Epithelial cell of proximal tubule (primary cell): Measurements from ENCODE around the gene MFAP2. TPM values are rescaled to one million over a fixed set of nuclear protein-coding genes. Genes with fewer than 3 reads are reported as not detected.

Experiments
- DNase-seq: peaks from one replicate; pipeline ENCODE4 v3.0.0-alpha.2; 2011; ENCODE audit warnings: low read depth
- H3K4me3 ChIP-seq: 2 replicates; pipeline ENCODE4 v1.5.1; 2011; ENCODE audit warnings: low read depth, mild to moderate bottlenecking, low read length
- total RNA-seq: library from RNA; depleted of rRNA; stranded (reverse); fragments of >200 nt; gene quantifications from 2 replicates; pipeline ENCODE4 v1.2.3, GENCODE V29; 2015
- TF ChIP-seq, protein P1 (sequence below): conservative IDR thresholded peaks from 2 replicates; pipeline ENCODE4 v1.5.1; 2012; ENCODE audit warnings: low read depth, mild to moderate bottlenecking, low read length

Gene MFAP2
- total RNA-seq, 1 donor from 2014 or later, result 53.2 TPM

- no peak for DNase-seq
- TF ChIP-seq, protein P1, sequence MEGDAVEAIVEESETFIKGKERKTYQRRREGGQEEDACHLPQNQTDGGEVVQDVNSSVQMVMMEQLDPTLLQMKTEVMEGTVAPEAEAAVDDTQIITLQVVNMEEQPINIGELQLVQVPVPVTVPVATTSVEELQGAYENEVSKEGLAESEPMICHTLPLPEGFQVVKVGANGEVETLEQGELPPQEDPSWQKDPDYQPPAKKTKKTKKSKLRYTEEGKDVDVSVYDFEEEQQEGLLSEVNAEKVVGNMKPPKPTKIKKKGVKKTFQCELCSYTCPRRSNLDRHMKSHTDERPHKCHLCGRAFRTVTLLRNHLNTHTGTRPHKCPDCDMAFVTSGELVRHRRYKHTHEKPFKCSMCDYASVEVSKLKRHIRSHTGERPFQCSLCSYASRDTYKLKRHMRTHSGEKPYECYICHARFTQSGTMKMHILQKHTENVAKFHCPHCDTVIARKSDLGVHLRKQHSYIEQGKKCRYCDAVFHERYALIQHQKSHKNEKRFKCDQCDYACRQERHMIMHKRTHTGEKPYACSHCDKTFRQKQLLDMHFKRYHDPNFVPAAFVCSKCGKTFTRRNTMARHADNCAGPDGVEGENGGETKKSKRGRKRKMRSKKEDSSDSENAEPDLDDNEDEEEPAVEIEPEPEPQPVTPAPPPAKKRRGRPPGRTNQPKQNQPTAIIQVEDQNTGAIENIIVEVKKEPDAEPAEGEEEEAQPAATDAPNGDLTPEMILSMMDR, result no peak
- peak overlapping the region; percentile 54 for H3K4me3 ChIP-seq
Observed at GRCh38 chr1:16961297-16962133, 18.9 kb downstream of the MFAP2 start.

GRCh38 chr1:16960560-16961296, 19.7 kb downstream of the MFAP2 start:
- TF ChIP-seq, protein P1, result peak; percentile 69
- DNase-seq, result no peak
- H3K4me3 ChIP-seq, result peak overlapping the region; percentile 54

- TF ChIP-seq, protein P1, result no peak
Observed at GRCh38 chr1:16958475-16958874, 21.9 kb downstream of the MFAP2 start.

DNA sequence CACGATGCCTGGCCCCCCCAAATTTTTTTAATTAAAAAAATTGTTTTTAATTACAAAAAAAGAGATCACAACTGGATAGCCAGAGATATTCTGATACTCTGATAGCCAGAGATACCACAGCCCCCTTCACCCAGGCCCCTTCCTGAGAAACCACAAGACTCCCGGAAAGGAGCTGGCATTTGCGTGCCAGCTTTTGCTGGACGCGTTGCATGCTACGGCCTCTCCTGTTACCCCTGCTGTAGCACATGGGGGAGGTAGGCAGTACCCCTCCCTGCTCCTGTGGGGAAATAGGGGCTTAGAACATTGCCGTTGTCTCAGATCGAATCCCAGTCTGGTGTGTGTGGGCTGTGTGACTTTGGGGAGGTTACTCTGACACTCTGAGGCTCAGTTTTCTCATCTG, 22.7 kb downstream of the MFAP2 start:
- TF ChIP-seq, protein P1, result no peak
- H3K4me3 ChIP-seq, result no peak overlapping the region
- no peak for DNase-seq

More at GRCh38 chr1:16958475-16958874, 21.9 kb downstream of the MFAP2 start:
- no peak overlapping the region for H3K4me3 ChIP-seq
- no peak for DNase-seq

DNA sequence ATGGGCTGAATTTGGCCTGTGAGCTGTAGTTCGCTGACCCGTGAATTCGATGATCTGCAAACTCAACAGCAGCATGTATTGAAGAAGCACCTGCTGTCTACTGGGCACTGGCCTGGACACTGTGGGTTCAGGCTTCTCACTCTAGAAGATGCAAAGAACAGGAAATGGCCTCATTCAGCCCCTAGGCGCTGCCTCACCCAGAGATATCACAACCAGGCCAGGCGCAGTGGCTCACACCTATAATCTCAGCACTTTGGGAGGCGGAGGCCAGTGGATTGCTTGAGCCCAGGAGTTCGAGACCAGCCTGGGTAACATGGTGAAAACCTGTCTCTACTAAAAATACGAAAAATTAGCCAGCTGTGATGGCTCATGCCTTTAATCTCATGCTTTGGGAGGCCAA, 23.6 kb downstream of the MFAP2 start:
- H3K4me3 ChIP-seq, result no peak overlapping the region
- TF ChIP-seq, protein P1, result no peak
- DNase-seq, result no peak

DNA sequence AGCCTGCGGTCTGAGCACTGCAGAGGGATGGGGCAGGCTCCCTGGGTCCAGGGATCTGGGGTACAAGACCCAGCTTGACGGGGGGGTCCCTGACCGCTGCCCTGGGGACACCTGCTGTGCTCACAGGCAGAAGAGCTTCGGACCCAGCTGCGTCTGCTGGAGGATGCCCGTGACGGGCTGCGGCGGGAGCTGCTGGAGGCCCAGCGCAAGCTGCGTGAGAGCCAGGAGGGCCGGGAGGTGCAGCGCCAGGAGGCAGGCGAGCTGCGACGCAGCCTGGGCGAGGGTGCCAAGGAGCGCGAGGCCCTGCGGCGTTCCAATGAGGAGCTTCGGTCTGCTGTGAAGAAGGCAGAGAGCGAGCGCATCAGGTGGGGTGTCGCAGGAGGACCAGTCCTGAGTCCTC, 25.2 kb downstream of the MFAP2 start:
- H3K4me3 ChIP-seq, result no peak overlapping the region
- TF ChIP-seq, protein P1, result no peak
- DNase-seq, result no peak
